Urinary bladder (tissue), 4 donors: ENCODE measurements around the gene TCF12. TPM values are rescaled to one million over a fixed set of nuclear protein-coding genes. Genes with fewer than 3 reads are reported as not detected.

Experiments
- DNase-seq: peaks from one replicate; pipeline ENCODE4 v3.0.0-alpha.2; 2015; ENCODE audit errors: extremely low spot score
- H3K27ac ChIP-seq: one replicate; pipeline ENCODE4 v1.5.1; 2013; ENCODE audit warnings: low read depth, mild to moderate bottlenecking, moderate library complexity
- H3K36me3 ChIP-seq: one replicate; pipeline ENCODE4 v1.6.1; 2013; ENCODE audit warnings: mild to moderate bottlenecking, moderate library complexity; ENCODE audit not compliant: insufficient read depth
- H3K4me1 ChIP-seq: one replicate; pipeline ENCODE4 v1.6.1; 2013; ENCODE audit warnings: mild to moderate bottlenecking, moderate library complexity; ENCODE audit not compliant: insufficient read depth
- H3K4me3 ChIP-seq: one replicate; pipeline ENCODE4 v1.5.1; 2013; ENCODE audit warnings: low read depth, low read length
- WGBS: extraction: QIAGEN DNeasy Blood & Tissue Kit; methylation state at CpG from one replicate; pipeline ENCODE4 v1.1.7; 2013; 5-methylcytosine and 5-hydroxymethylcytosine counted together
- polyA plus RNA-seq: library from polyadenylated mRNA; stranded (reverse); fragments of 200-250 nt; gene quantifications from one replicate; pipeline ENCODE4 v1.2.3, GENCODE V29; 2013
- total RNA-seq: library from RNA; depleted of rRNA; stranded (reverse); fragments of >200 nt; gene quantifications from one replicate; pipeline ENCODE4 v1.2.3, GENCODE V29; 2014
- donor health status: healthy with polysubstance abuse.
- donor health status: healthy.

Gene TCF12
- total and polyA plus RNA-seq, 2 donors: 55.0 to 241 TPM

DNA sequence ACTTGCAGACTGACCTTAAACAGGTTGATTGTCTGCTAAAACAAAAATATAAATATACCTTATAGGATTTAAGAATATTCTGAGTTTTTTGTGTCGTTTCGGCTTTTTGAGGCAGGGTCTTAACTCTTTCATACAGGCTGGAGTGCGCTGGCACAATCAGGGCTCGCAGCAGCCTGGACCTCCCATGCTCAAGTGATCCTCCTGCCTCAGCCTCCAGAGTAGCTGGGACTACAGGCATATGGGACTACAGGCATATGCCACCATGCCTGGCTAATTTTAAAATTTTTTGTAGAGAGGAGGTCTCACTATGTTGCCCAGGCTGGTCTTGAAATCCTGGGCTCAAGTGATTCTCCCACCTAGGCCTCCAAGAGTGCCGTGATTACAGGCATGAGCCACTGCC is 113.9 kb downstream of the TCF12 start:
- H3K4me1 ChIP-seq: no peaks in the 10 kb centered on the region
- H3K27ac ChIP-seq: no peak overlapping the region
- DNase-seq: no peak
- H3K36me3 ChIP-seq: no peaks in the 10 kb centered on the region
- 96% methylated on average over 5 of the region's 5 CpGs for WGBS
- H3K4me3 ChIP-seq: no peak overlapping the region

DNA sequence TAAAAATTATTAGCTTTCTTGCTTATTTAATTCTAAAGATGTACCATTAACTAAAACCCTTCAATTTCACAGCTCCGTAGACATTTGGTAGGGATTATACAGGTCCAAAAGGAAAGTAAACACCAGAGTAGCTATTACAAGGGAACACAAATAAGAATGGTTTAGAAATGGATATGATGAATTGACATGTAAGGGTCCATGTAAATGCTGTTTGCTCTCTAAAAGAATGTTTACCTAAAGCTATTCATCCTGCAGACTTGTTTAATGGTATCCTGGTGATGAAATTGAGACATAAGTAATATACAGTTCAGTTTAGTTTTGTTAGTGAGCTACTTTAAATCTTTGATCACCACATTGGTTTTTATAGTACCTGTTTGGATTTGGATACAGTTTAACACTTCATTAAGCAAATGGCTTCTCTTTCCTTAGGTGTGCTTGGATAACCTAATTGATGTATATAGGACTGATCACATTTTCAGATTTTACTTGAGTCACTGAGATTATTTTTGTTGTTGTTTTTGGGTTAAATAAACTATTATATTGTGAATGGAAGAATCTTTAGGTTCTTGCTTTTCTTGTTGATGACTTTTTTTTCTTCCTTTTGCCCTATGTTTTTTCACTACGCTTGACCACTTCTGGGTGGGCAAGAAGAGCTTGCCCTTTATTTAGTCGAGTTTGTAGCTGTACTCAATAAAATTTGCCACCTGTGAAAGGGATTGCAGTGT is 115.4 kb downstream of the TCF12 start:
- H3K27ac ChIP-seq: no peak overlapping the region
- no peak for DNase-seq
- no peaks in the 10 kb centered on the region for H3K4me1 ChIP-seq
- no peak overlapping the region for H3K4me3 ChIP-seq
- WGBS: 87% methylated on average over 3 of the region's 3 CpGs
- no peaks in the 10 kb centered on the region for H3K36me3 ChIP-seq

DNA sequence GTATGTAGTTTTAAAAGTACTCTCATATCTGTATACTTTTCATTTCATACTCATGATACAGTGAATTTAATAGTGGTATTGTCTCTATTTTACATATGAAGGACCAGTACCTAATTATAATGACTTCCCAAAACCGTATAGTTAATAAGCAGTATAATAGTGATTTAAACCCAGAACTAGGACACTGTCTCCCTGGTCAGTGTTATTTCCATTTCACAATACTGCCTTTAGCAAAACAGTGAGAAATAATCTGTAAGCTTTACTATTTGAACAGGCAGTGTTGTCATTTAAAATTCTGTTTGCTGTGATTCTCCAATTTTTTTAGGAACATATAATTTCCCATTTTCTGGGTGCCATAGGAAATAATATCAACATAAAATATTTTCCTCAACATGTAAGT is 116.2 kb downstream of the TCF12 start:
- no peaks in the 10 kb centered on the region for H3K36me3 ChIP-seq
- no peak for DNase-seq
- no peaks in the 10 kb centered on the region for H3K4me1 ChIP-seq
- no peak overlapping the region for H3K27ac ChIP-seq
- 66% methylated on average over 1 of the region's 1 CpG for WGBS
- no peak overlapping the region for H3K4me3 ChIP-seq

DNA sequence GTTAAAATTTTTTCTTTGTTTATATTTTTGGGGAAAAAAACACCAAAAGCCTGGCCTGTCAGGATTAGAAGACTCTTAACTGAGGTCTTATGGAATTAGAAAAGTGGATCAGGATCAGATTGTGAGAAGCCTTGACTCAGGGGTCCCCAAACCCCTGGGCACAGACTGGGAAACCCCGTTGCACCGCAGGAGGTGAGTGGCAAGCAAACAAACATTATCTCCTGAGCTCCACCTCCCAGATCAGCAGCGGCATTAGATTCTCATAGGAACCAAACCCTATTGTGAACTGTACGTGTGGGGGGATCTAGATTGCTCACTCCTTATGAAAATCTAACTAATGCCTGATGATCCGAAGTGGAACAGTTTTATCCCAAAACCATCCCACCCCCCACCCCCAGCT is 117.2 kb downstream of the TCF12 start:
- 75% methylated on average over 5 of the region's 5 CpGs for WGBS
- H3K4me3 ChIP-seq: no peak overlapping the region
- H3K36me3 ChIP-seq: no peaks in the 10 kb centered on the region
- DNase-seq: no peak
- H3K4me1 ChIP-seq: no peaks in the 10 kb centered on the region
- H3K27ac ChIP-seq: no peak overlapping the region

DNA sequence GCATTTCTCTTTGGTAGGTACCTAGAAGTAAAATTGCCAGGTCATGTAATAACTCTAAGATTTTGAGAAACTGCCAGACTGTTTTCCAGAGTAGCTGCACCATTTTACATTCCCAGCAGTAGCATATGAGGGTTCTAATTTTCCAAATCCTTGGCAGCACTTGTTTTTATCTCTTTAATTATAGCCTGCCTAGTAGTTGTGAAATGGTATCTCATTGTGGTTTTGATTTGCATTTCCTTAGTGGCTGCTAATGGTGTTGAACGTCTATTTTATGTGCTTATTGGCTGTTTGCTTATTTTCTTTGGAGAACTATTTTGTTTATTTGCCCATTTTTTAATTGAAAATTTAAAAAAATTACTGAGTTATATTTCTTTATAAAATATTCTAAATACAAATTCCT is 117.9 kb downstream of the TCF12 start:
- Histone ChIP-seq H3K4me1 (no peaks in the 10 kb centered on the region), H3K4me3 (no peak overlapping the region), H3K27ac (no peak overlapping the region), H3K36me3 (no peaks in the 10 kb centered on the region)
- no peak for DNase-seq
- WGBS: 62% methylated on average over 1 of the region's 1 CpG

DNA sequence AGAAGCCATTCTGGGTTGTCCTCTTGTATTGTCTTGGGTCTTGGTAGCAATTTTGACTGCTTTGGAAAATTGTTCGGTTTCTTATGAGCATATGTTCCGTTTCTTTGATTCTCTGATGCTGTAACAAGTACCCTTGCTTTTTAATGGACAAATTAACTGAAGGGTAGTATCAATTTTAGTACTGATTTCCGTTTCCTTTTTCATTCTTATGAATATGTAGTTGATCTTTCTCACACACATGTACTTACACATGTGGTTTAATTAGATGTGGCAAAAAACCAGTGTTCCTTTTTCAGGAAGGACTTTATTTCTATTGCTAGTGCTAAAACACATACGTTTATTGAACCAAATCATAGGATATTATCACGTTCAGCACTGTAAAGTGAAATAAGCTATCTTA is 119.1 kb downstream of the TCF12 start:
- H3K27ac ChIP-seq: no peak overlapping the region
- no peaks in the 10 kb centered on the region for H3K36me3 ChIP-seq
- no peak for DNase-seq
- peaks cover 2% of the 10 kb centered on the region for H3K4me1 ChIP-seq
- H3K4me3 ChIP-seq: no peak overlapping the region
- 96% methylated on average over 5 of the region's 5 CpGs for WGBS

DNA sequence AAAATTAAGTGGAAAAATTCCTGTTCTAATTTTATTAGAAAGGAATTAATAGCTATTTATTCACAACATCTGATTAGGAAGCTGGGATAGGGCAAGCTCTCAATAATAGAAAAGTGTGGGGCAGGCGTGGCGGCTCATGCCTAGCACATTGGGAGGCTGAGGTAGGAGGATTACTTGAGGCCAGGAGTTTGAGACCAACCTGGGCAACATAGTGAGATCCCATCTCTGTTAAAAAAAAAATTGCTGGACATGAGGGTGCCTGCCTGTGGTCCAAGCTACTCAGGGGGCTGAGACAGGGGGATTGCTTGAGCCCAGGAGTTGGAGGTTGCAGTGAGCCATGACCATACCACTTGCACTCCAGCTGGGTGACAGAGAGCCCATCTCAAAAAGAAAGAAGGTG is 119.6 kb downstream of the TCF12 start:
- DNase-seq: no peak
- no peak overlapping the region for H3K27ac ChIP-seq
- no peaks in the 10 kb centered on the region for H3K36me3 ChIP-seq
- no peak overlapping the region for H3K4me3 ChIP-seq
- peaks cover 2% of the 10 kb centered on the region for H3K4me1 ChIP-seq
- WGBS: over 99% methylated on average over 2 of the region's 2 CpGs

DNA sequence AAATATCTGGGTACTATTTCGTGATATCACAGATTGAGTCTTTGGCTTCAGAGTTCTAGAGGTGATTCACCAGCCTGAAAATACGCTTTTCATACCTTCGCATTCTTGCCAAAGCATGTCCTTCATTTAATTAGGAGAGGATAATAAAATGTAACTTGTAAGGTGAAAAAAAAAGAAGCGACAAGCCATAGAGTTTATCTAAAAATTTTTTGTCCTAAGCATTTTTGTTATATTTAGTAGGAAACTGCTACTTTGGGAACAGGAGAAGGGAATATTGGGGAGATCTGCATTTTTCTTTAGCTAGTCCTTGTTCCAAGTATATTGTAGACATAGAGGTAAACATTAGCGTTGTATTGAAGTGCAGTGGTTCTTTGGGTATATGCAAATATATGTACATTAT is 120.1 kb downstream of the TCF12 start:
- Histone ChIP-seq H3K4me1 (peaks cover 2% of the 10 kb centered on the region), H3K36me3 (no peaks in the 10 kb centered on the region), H3K27ac (no peak overlapping the region), H3K4me3 (no peak overlapping the region)
- DNase-seq: no peak
- 99% methylated on average over 5 of the region's 5 CpGs for WGBS

DNA sequence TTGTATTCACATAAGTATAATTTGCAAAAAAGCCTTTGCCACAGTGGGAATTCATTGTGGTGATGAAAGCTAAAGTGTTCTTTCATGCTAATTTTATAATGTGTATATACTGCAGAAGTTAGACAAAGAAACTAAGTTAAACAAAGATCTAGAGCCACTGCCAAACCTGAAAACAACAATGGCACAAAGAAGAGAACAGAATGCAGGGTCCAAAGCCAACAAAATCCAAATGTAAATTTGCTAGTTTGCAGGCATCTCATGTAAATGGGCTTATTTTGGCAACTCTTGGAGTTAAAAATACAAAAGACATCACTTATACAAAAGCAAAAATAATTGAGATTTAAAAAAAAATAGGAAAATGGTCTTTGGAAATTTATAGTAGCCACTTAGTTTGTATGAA is 123.0 kb downstream of the TCF12 start:
- no peak for DNase-seq
- H3K36me3 ChIP-seq: no peaks in the 10 kb centered on the region
- H3K4me1 ChIP-seq: peaks cover 2% of the 10 kb centered on the region
- no peak overlapping the region for H3K4me3 ChIP-seq
- H3K27ac ChIP-seq: no peak overlapping the region

DNA sequence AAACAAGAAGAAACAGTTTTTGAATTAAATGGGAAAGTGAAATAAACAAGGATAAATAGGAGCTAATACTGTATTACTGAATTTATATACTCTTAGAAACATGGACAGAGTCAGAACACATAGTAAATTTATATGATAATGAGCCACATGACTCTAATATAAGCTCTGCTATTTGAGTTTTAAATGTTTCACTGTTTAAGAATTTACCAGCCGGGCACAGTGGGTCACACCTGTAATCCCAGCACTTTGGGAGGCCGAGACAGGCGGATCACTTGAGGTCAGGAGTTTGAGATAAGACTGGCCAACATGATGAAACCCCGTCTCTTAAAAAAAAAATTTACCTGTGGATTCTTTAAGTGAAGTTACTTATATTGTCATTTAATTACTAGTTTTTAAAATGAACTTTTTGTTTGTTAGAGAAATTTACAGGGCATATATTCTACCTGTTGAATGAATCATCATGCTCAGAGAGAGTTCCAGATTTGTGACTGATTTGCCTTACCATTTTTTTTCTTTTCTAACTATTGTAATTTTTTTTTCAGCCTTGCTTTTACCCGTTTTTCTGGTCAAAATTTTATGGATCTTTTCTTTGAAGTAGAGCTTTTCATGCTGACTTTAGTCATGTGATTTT is 125.7 kb downstream of the TCF12 start:
- Histone ChIP-seq H3K36me3 (no peaks in the 10 kb centered on the region), H3K27ac (no peak overlapping the region), H3K4me3 (no peak overlapping the region), H3K4me1 (peaks cover 2% of the 10 kb centered on the region)
- no peak for DNase-seq
- 64% methylated on average over 5 of the region's 5 CpGs for WGBS

DNA sequence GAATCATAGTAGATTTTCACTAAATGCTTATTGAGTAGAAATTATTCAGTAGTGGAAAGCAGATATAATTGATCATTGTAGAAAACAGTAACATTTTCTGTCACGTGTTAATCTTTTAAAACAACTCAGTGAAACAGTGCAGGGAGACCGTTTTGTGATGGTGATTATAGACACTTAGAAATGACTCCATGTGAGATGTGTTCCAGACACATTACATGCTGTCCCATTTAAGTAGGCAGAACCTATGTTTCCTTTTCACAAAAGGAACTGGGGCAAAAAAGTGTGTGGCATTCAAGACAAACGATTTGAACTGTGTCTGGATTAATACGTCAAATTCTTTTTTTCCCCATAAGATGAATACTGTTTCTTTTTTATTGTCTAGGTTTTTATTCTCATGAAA is 126.5 kb downstream of the TCF12 start:
- Histone ChIP-seq H3K36me3 (no peaks in the 10 kb centered on the region), H3K4me3 (no peak overlapping the region), H3K27ac (no peak overlapping the region), H3K4me1 (peaks cover 2% of the 10 kb centered on the region)
- DNase-seq: no peak
- 61% methylated on average over 4 of the region's 4 CpGs for WGBS

DNA sequence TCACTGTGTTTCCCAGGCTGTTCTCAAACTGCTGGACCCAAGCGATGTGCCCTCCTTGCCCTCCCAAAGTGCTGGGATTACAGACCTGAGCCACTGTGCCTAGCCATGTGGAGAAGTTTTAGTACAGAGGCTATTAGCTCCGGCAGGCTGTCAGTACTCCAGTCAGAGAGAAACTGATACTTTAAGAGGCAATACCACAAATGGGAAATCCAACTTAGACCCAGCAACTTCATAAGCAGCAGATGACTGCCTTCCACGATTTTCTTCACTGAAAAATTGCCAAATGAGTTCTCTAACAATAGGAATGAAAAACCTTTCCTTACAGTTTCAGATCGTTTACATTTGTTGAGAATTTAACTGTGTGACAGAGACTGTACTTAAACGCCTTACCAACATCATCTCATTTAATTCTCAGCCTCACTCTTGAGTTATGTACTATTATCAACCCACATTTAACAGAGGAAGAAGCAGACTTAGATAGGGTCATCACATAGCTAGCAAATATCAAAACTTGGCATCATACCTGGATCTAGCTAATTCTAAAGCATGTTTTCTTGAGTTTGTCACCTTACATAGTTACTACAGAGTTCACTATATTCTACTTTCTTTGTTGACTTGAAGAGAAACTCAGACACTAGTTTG is 127.4 kb downstream of the TCF12 start:
- peaks cover 2% of the 10 kb centered on the region for H3K4me1 ChIP-seq
- WGBS: 84% methylated on average over 5 of the region's 5 CpGs
- no peaks in the 10 kb centered on the region for H3K36me3 ChIP-seq
- H3K27ac ChIP-seq: no peak overlapping the region
- no peak overlapping the region for H3K4me3 ChIP-seq
- DNase-seq: no peak

DNA sequence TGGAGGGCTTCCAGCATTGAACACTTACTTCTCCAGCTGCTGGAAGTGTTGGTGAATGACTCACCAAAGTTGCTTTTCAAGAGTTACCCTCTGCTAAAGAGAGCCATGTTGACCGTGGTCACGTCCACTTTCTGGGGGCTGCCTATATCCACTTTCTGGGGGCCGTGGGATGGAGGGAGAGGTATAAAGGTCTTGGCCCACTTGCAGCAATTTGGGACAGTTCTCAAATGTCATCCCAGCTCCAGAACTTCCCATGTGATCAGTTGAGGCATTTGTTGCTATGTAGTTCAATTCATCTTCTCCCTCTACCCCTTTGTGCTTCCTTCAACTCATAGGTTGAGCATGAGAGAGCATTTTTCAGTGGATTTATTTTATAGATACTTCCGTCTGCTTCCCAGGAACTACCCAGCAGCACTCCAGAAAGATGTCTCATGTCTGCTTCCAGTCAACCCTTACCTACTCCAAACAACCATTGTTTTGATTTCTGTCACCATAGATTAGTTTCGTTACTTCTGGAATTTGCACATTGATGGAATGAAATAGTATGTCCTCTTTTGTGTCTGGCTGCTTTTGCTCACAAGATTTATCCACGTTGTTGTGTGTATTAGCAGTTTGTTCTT is 130.6 kb downstream of the TCF12 start:
- no peak overlapping the region for H3K27ac ChIP-seq
- WGBS: 81% methylated on average over 6 of the region's 6 CpGs
- DNase-seq: no peak
- H3K4me1 ChIP-seq: no peaks in the 10 kb centered on the region
- H3K36me3 ChIP-seq: no peaks in the 10 kb centered on the region
- H3K4me3 ChIP-seq: no peak overlapping the region

DNA sequence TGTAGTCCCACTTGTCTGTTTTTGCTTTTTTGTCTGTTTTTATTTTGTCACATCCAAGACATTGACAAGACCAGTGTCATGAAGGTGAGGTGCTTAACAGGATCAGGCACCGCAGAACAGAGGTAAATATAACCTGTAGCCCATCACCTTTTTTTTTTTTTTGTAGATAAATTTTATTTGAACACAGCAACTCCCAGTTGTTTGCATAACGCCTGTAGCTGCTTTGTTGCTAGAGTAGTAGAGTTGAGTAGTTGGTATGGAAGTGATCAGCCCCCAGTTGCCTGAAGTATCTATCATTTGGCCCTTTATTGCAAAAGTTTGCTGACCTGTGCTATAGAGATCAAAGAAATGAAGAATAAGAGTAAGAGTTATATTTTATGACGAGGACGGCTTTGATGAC is 135.0 kb downstream of the TCF12 start:
- 78% methylated on average over 4 of the region's 4 CpGs for WGBS
- DNase-seq: no peak
- Histone ChIP-seq H3K4me1 (peaks cover 2% of the 10 kb centered on the region), H3K27ac (no peak overlapping the region), H3K36me3 (no peaks in the 10 kb centered on the region), H3K4me3 (no peak overlapping the region)
